Esophagus muscularis mucosa (tissue), 4 donors: ENCODE measurements around the gene SNX8. TPM values are rescaled to one million over a fixed set of nuclear protein-coding genes. Genes with fewer than 3 reads are reported as not detected.

Experiments used
- DNase-seq: peaks from one replicate; pipeline ENCODE4 v3.0.0-alpha.2; 2017; ENCODE audit errors: extremely low spot score
- H3K27ac ChIP-seq, 4 donors: fragments of 200-600 bp; sonication (generic); replicated peaks in 1 of 4; 1 replicate in 3 of 4; 2 replicates in 1 of 4; pipeline ENCODE4 v1.5.1; 2016 to 2019; ENCODE audit warnings: mild to moderate bottlenecking in 1 of 4
- H3K27me3 ChIP-seq, 4 donors: fragments of 200-600 bp; sonication (generic); one replicate each; pipeline versions ENCODE4 v1.5.1 to v1.6.0; 2016 to 2019
- H3K36me3 ChIP-seq, 4 donors: fragments of 200-600 bp; sonication (generic); one replicate each; pipeline ENCODE4 v1.5.1; 2016 to 2019
- H3K4me1 ChIP-seq, 4 donors: fragments of 200-600 bp; sonication (generic); one replicate each; pipeline ENCODE4 v1.5.1; 2016 to 2019
- H3K4me3 ChIP-seq, 4 donors: fragments of 200-600 bp; sonication (generic); 1 replicate in 2 of 4; 2 replicates in 2 of 4; pipeline ENCODE4 v1.5.1; 2016 to 2019; ENCODE audit warnings: mild to moderate bottlenecking in 4 of 4, moderate library complexity in 1 of 4
- H3K9me3 ChIP-seq, 4 donors: fragments of 200-600 bp; sonication (generic); 1 replicate in 3 of 4; 2 replicates in 1 of 4; pipeline ENCODE4 v1.5.1; 2016 to 2019
- CTCF ChIP-seq, 3 experiments: fragments of 200-600 bp in 2 of 3; fragments of 450-650 bp in 1 of 3; sonication (generic) in 2 of 3; IDR thresholded peaks; one replicate each; pipeline ENCODE4 v1.5.1; 2017 to 2019; ENCODE audit warnings: antibody characterized with exemption in 3 of 3, mild to moderate bottlenecking in 2 of 3, moderate library complexity in 1 of 3
- EP300 ChIP-seq: sonication (generic); formaldehyde crosslinking; IDR thresholded peaks from one replicate; pipeline ENCODE4 v1.6.1; 2017; ENCODE audit warnings: antibody characterized with exemption
- POLR2A ChIP-seq: fragments of 450-650 bp; IDR thresholded peaks from one replicate; pipeline ENCODE4 v1.6.1; 2017; ENCODE audit warnings: antibody characterized with exemption, moderate library complexity, mild to moderate bottlenecking, low read depth
- POLR2AphosphoS5 ChIP-seq, 2 donors: sonication (generic); formaldehyde crosslinking; IDR thresholded peaks; one replicate each; pipeline ENCODE4 v1.6.1; 2017; ENCODE audit warnings: antibody characterized with exemption in 2 of 2
- WGBS: methylation state at CpG from one replicate; pipeline ENCODE4 v1.1.5; 2018; 5-methylcytosine and 5-hydroxymethylcytosine counted together
- intact Hi-C: fragments of 100-400 bp; cut with DNase I; formaldehyde crosslinking; loops from one replicate; pipeline ENCODE4 v1.15.1; 2023
- total RNA-seq, 4 donors: library from RNA; depleted of rRNA; stranded (reverse); fragments of >200 nt; gene quantifications; one replicate each; pipeline versions ENCODE4 v1.1.0 to v1.2.1, GENCODE V29; 2016

Gene SNX8
- total RNA-seq, 4 donors from 2014 or later, result 6.8 to 9.9 (median 8.7) TPM

DNA sequence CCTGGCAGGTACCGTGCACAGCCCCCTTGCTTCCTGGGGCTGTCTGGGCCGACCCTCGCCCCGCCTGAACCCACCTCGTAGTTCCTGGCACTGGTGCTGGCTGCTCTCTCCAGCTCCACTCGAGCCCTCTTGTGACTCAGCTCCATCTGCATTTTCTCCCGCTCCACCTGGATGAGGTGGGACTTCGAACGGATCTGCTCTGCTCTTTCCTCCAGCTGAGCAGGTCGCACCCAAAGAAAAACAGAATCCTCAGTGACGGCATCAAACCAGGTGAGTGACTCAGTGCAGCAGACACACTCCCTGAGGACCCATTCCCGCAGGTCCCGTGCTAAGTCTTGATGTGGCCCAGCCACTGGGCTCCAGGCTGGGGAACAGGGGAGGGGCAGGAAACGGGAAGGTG lies 88.9 kb downstream of the SNX8 start:
- no peaks in the 10 kb centered on the region for H3K9me3 ChIP-seq
- peaks cover 0 to 18% (median 10%) of the 10 kb centered on the region in 4 donors for H3K4me1 ChIP-seq
- TF ChIP-seq POLR2A (no peak), CTCF (IDR thresholded peaks at IDR 0.05) (no peak), EP300 (no peak), POLR2AphosphoS5 (IDR thresholded peaks at IDR 0.05) (no peak)
- H3K4me3 ChIP-seq, result no peak overlapping the region
- no peak overlapping the region for H3K27ac ChIP-seq
- DNase-seq, result no peak
- 93% methylated on average over 14 of the region's 14 CpGs for WGBS
- H3K27me3 ChIP-seq, result no peaks in the 10 kb centered on the region
- intact Hi-C loops, result no loop called here
- H3K36me3 ChIP-seq, result peaks cover 16 to 95% (median 87%) of the 10 kb centered on the region in 4 donors

GRCh38 chr7:2224934-2225333 lies 89.3 kb downstream of the SNX8 start:
- Histone ChIP-seq H3K27ac (no peak overlapping the region), H3K36me3 (peaks cover 16 to 99% (median 88%) of the 10 kb centered on the region in 4 donors), H3K4me1 (peaks cover 0 to 14% (median 6%) of the 10 kb centered on the region in 4 donors), H3K9me3 (no peaks in the 10 kb centered on the region), H3K4me3 (no peak overlapping the region), H3K27me3 (no peaks in the 10 kb centered on the region)
- DNase-seq, result no peak
- no peak for TF ChIP-seq POLR2AphosphoS5 (IDR thresholded peaks at IDR 0.05)
- TF ChIP-seq CTCF (IDR thresholded peaks at IDR 0.05), result no peak
- intact Hi-C loops, result no loop called here
- WGBS, result 86% methylated on average over 4 of the region's 4 CpGs

DNA sequence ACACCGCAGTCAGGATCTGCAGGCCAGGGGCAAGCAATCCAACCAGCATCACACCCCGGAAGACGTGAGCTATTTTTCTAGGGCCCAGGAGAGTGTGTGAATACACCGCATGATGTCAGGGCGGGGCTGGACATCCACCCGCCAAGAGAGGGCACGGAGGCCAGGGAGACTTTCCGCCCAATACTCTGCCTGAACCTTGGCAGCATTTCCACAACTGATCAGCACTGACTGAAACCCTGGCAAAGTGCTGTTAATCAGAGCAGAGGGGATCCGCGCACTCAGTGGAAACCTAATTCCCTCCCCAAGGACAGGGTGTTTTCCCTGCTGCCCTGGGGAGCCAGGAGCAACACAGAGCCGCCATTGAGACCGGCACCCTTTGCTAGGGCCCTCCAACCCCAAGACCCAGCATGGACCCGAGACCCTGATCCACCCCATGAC lies 89.7 kb downstream of the SNX8 start:
- no peaks in the 10 kb centered on the region for H3K27me3 ChIP-seq
- H3K36me3 ChIP-seq, result peaks cover 16 to 99% (median 86%) of the 10 kb centered on the region in 4 donors
- intact Hi-C loops, result no loop called here

GRCh38 chr7:2223321-2223720 lies 90.9 kb downstream of the SNX8 start:
- no peak for DNase-seq
- Histone ChIP-seq H3K27ac (no peak overlapping the region), H3K36me3 (peaks cover 16 to 100% (median 89%) of the 10 kb centered on the region in 4 donors), H3K4me1 (peaks cover 0 to 8% (median 0%) of the 10 kb centered on the region in 4 donors), H3K4me3 (no peak overlapping the region), H3K9me3 (no peaks in the 10 kb centered on the region), H3K27me3 (no peaks in the 10 kb centered on the region)
- intact Hi-C loops, result no loop called here
- TF ChIP-seq POLR2A (no peak), EP300 (no peak)
- 94% methylated on average over 7 of the region's 17 CpGs for WGBS

More for the DNA sequence above, 89.7 kb downstream of the SNX8 start:
- Histone ChIP-seq H3K4me3 (no peak overlapping the region), H3K27ac (no peak overlapping the region), H3K4me1 (peaks cover 0 to 9% (median 3%) of the 10 kb centered on the region in 4 donors), H3K9me3 (no peaks in the 10 kb centered on the region)
- TF ChIP-seq EP300 (no peak), POLR2A (no peak), CTCF (IDR thresholded peaks at IDR 0.05) (no peak), POLR2AphosphoS5 (IDR thresholded peaks at IDR 0.05) (no peak)
- DNase-seq, result no peak
- whole genome bisulfite sequencing, result 93% methylated on average over 11 of the region's 13 CpGs

DNA sequence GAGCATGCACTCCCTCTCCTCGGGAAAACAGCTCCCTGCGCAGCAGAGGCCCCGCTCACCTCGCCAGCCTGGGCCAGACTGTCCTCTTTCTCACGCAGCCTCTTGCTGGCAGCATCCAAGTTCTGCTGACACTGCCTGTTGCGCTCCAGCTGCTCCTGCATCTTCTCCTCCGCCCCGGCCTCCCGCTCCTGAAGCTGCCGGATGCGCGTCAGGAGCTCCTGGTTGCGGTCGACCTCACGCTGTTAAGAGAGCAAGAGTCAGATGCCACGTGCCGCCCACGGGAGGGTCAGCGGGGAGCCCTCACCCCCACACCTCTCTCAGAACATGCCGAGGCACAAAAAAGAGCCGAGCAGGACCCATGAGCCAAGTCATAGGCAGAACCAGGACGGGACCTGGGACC lies 91.7 kb downstream of the SNX8 start:
- H3K36me3 ChIP-seq, result peaks cover 18 to 100% (median 90%) of the 10 kb centered on the region in 4 donors
- 94% methylated on average over 22 of the region's 22 CpGs for WGBS
- no peak for DNase-seq
- intact Hi-C loops, result no loop called here
- H3K27me3 ChIP-seq, result no peaks in the 10 kb centered on the region
- H3K9me3 ChIP-seq, result no peaks in the 10 kb centered on the region
- H3K4me3 ChIP-seq, result no peak overlapping the region
- TF ChIP-seq EP300 (no peak), POLR2A (no peak), CTCF (IDR thresholded peaks at IDR 0.05) (no peak), POLR2AphosphoS5 (IDR thresholded peaks at IDR 0.05) (no peak)
- H3K4me1 ChIP-seq, result peaks cover 0 to 8% (median 0%) of the 10 kb centered on the region in 4 donors
- H3K27ac ChIP-seq, result no peak overlapping the region
